ENCODE results near the gene AKT2. TPM values are rescaled to one million over a fixed set of nuclear protein-coding genes. Genes with fewer than 3 reads are reported as not detected.

Gene AKT2
- total RNA-seq, 1 experiment from 2014 or later, result 78.4 TPM

DNA sequence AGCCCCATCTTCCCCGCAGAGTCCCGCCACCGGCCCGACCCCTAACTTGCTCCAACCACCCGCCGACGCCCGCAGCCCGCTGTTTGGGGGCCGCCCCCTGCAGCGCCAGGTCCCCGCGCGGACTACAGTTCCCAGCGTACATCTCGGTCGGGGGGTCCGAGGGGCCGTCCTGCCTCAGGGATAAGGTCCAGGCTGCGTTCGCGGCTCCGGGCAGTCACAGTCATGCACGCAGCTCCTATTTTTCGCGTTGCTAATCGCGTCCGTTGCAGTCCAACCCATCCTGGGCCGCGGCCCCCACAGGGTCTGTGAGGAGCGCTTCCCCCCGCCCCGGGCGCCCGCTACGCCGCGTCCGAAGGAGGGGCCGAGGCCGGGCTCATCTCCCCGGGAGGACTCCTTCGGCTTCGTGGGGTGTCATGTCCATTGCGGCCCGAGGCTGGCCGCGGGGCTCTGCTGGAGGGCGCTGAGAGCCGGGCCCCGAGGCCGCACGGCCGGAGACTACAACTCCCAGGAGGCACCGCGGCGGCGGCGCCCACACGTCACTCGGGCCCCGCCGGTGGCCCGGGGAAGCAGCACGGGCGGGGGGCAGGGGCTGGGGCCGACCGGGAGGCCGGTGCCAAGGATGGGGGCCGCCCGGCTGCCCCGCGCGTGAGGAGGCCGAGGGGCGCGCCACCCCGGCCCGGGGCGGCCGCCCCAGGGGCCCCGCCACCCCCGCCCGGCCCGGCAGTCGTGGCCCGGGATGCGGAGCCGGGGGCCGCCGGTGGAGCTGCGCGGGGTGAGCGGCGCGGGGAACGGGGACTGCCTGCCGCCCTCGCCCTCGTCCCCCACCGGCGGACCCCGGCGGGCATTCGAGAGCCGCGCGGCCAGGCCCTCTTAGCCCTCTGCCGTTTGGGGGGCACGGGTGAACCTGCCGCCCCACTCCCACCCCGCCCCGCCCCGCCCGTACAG is 94.0 kb downstream of the AKT2 start, which contains the start of gene MAP3K10:
MAP3K10 (plus strand) TSS at position 536 of the 945 bp plus-strand sequence. CDS start 606 bp downstream, outside the sequence.
- DNase-seq (ENCODE audit: low spot score), result peak; percentile 49

DNA sequence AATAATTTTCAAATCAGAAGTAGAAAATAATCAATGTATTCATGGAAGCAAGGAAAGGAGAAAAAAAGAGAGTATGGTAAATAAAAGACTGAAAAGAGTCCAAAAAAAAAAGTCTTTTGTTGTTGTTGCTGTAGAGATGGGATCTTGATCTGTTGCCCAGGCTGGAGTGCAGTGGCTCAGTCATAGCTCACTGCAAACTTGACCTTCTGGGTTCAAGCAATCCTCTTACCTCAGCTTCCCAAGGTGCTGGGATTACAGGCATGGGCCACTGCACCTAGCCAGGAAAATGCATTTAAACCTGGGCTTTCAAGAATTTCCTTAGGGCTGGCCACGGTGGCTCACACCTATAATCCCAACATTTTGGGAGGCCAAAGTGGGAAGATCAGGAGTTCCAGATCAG is 100.9 kb downstream of the AKT2 start:
- DNase-seq (ENCODE audit: low spot score), result no peak

Other genes starting within 250 kb of the AKT2 start
- gene ZNF780B, start 229.1 kb downstream of the AKT2 start, total RNA-seq (2014; rRNA removed; shearing (Covaris generic)), result 5.6 and 7.8 TPM in 2 replicates
- gene ZNF780A, start 194.4 kb downstream of the AKT2 start, total RNA-seq (2014; rRNA removed; shearing (Covaris generic)), result 6.7 and 7.7 TPM in 2 replicates
- 6.2 and 12.1 TPM in 2 replicates for gene MAP3K10, start 93.9 kb downstream of the AKT2 start, total RNA-seq (2014; rRNA removed; shearing (Covaris generic))
- 0.29 TPM in 1 of 2 replicates, not detected in the other for gene TTC9B, start 67.0 kb downstream of the AKT2 start, total RNA-seq (2014; rRNA removed; shearing (Covaris generic))
- not detected in 2 replicates for gene CCNP, start 58.7 kb downstream of the AKT2 start, total RNA-seq (2014; rRNA removed; shearing (Covaris generic))
- gene C19orf47, start 63.1 kb upstream of the AKT2 start, total RNA-seq (2014; rRNA removed; shearing (Covaris generic)), result 6.5 and 11.0 TPM in 2 replicates
- gene PLD3, start 63.4 kb upstream of the AKT2 start, total RNA-seq (2014; rRNA removed; shearing (Covaris generic)), result 328 and 380 TPM in 2 replicates
- gene HIPK4, start 104.8 kb upstream of the AKT2 start, total RNA-seq (2014; rRNA removed; shearing (Covaris generic)), result 0.38 TPM in 1 of 2 replicates, not detected in the other
- gene PRX, start 128.0 kb upstream of the AKT2 start, total RNA-seq (2014; rRNA removed; shearing (Covaris generic)), result 1.5 and 2.0 TPM in 2 replicates
- 10.2 and 10.3 TPM in 2 replicates for gene SERTAD1, start 140.6 kb upstream of the AKT2 start, total RNA-seq (2014; rRNA removed; shearing (Covaris generic))
- 20.0 and 22.6 TPM in 2 replicates for gene SERTAD3, start 159.0 kb upstream of the AKT2 start, total RNA-seq (2014; rRNA removed; shearing (Covaris generic))
- 327 and 381 TPM in 2 replicates for gene BLVRB, start 180.4 kb upstream of the AKT2 start, total RNA-seq (2014; rRNA removed; shearing (Covaris generic))
- gene SPTBN4, start 181.7 kb upstream of the AKT2 start, total RNA-seq (2014; rRNA removed; shearing (Covaris generic)), result 2.2 and 2.3 TPM in 2 replicates